Esophagus mucosa (tissue), 1 donor: ENCODE measurements around the gene ZNF48. TPM values are rescaled to one million over a fixed set of nuclear protein-coding genes. Genes with fewer than 3 reads are reported as not detected.
"Not testable (repeated sequence)": the region's sequence is repeated elsewhere in the genome, so short reads cannot be mapped to it uniquely, and the experiment has no call there.

Source experiments
- ATAC-seq: fragments of 200-7000 bp; cut with Tn5 transposase; one replicate; pipeline ENCODE4 v1.9.1; 2020
- total RNA-seq: library from RNA; stranded (reverse); gene quantifications from one replicate; pipeline ENCODE4 v1.2.4, GENCODE V29; 2023
- donor health status: DM: yes; HTN: yes; CAD: no.

ZNF48 gene
- total RNA-seq, 1 donor from 2014 or later, result 2.6 TPM

DNA sequence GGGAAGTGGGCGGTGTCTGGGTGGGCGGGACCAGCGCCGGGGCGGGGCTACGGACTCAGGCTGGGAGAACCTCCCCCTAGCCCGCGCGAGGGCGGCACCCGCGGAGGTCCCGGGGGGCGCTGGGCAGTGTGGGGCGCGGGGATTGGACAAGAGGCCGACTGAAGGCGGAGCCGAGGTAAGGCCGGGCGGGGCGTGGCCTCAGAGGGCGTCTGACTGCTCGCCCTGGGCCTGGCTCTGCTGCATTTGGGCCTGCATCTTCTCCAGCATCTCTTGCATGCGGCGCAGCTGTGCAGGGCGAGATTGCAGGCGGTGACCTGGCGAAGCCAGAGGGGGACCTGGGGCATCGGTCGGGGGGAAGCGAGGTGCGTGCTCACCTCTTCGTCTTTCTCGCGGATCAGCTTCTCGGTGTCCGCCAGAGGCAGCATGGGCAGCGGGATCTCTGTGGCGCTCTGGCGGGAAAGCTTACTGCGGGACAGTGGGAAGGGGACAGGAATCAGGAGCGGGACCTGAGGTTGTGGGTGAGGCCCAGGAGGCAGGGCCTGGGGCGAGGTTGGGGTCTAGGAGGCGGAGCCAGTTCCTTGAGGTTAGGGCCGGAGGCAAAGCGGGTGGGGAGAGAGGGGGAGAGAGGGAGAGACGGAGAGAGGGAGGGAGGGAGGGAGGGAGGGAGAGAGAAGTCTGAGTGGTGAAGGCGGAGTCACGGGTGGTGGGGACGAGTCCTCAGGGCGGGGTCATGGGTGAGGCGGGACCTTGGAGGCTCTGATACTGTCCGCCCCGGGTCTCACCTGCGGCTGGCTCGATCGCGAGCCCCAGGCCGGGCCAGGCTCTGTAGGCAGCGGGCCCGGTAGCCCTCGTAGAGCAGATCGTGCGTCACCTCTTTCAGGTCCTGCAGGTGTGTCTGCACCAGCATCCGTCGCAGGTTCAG lies 16.7 kb upstream of the ZNF48 start:
- peak; percentile 97 for ATAC-seq

GRCh38 chr16:30379158-30379783 lies 15.9 kb upstream of the ZNF48 start:
- ATAC-seq, result no peak

- no peak for ATAC-seq
Measured at GRCh38 chr16:30380072-30380802, 15.0 kb upstream of the ZNF48 start.

- no peak for ATAC-seq
Measured at GRCh38 chr16:30380803-30381208, 14.4 kb upstream of the ZNF48 start.

DNA sequence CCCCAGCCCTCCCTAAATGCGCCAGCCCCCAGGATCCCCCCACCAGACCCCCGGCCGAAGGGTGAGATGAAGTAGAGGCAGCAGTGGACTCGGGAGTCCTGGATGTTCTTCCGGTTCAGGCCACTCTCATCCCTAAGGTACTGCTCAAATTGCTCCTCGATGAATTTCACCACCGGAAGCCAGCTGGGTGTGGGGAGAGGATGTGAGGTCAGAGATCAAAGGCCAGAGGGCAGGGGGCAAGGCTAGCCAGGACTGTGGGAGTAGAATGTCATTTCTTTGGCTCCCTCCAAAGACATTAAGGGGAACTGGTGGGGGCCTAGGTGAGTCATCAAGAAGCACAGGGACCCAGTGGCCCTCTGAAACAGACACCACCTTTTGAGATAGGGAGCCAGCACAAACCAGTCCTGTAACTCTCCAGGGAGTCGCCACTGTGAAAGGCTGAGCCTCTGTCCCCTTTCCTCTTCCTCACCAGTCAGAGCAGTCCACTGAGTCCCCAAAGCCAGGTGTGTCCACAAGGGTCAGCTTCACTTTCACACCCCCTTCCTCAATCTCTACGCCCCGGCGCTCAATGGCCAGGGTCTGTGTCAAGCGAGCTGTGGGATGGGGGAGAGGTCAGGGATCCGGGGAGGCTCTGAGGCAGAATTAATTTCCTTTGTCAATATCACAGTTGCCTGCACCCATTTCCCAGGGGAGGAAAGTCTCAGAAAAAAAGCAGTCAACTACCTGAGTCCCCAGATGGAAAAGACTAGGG lies 13.8 kb upstream of the ZNF48 start:
- no peak for ATAC-seq

GRCh38 chr16:30382111-30382881 lies 12.9 kb upstream of the ZNF48 start, which contains the start of gene SEPTIN1:
Gene SEPTIN1, minus strand, starts transcription at chr16:30382561. Its CDS starts 19 bp downstream, at chr16:30382542.
- ATAC-seq, result no peak

DNA sequence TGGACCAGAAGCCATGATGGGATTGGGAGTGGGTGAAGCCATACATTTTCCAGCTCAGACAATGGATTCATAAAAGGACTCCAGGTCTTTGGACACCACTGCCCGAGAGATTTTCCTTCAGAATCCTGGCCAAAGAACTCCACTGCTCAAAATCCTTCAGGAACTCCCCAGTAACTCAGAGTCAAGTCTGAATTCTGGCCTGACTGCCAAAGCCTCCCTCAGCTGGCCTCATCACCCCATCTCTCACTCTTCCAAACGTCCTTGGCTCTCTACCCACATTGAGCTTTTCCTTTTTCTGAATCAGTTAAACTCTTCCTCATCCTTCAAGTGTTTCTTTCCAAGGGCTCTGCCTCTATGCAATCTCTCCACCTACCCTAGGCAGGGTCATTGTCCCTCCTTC lies 11.7 kb upstream of the ZNF48 start:
- no peak for ATAC-seq

GRCh38 chr16:30394592-30395154 lies 547 bp upstream of the ZNF48 start:
- ATAC-seq, result peak; percentile 7

DNA sequence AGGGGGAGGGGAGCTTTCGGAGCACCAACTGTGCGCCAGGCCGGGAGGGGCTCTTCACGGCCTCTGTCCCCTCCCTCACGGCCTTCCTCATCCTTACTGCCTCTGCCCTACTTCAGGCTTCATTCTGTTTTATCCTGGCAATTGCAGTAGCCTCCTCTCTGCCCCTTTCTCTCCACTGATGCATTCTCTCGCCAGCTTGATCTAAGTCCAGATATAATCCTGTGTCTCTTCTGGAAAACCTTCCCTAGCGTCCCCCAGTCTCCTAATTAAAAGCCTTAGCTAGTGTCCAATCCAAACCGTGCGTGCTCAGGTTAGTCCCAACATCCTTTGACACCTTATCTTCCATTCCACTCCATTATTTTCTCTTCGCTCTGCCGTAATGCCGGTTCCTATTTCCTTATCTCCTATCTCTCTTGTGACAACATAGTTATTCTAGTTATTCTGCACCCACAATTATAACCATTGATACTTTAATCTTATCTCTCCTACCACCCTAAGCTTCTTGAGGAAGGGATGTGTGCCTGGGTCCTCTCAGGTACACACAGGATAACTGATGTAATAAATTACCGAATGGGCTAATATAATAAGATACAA lies 869 bp downstream of the ZNF48 start:
- no peak for ATAC-seq

DNA sequence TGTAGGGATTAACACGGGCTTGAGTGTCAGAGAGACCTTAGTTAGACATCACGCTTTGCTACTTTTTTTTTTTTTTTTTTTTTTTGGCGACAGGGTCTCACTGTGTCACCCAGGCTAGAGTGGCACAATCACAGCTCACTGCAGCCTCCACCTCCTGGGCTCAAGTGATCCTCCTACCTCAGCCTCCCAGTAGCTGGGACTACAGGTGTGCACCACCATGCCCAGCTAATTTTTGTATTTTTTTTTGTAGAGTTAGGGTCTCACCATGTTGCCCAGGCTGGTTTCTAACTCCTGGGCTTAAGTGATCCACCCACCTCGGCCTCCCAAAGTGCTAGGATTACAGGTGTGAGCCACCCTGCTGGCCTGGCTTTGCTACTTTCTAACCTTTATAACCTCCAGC lies 1.4 kb downstream of the ZNF48 start:
- not testable (repeated sequence) for ATAC-seq

DNA sequence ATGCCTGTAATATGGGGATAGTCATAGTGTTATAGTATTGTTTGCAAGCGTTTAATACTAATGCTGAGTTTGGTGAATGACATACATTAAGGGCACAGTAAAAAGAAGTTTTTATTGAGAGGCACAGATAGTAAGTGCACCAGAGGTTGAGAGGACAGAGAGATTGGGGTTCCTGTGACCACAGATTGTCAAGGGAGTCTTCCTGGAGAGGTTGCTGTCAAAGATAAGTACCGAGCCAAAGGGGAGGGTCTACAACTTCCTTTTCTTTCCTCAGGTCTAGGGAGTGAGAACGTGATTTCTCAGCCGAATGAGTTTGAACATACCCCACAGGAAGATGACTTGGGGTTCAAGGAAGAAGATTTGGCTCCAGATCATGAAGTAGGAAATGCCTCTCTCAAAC lies 1.8 kb downstream of the ZNF48 start:
- ATAC-seq, result no peak

DNA sequence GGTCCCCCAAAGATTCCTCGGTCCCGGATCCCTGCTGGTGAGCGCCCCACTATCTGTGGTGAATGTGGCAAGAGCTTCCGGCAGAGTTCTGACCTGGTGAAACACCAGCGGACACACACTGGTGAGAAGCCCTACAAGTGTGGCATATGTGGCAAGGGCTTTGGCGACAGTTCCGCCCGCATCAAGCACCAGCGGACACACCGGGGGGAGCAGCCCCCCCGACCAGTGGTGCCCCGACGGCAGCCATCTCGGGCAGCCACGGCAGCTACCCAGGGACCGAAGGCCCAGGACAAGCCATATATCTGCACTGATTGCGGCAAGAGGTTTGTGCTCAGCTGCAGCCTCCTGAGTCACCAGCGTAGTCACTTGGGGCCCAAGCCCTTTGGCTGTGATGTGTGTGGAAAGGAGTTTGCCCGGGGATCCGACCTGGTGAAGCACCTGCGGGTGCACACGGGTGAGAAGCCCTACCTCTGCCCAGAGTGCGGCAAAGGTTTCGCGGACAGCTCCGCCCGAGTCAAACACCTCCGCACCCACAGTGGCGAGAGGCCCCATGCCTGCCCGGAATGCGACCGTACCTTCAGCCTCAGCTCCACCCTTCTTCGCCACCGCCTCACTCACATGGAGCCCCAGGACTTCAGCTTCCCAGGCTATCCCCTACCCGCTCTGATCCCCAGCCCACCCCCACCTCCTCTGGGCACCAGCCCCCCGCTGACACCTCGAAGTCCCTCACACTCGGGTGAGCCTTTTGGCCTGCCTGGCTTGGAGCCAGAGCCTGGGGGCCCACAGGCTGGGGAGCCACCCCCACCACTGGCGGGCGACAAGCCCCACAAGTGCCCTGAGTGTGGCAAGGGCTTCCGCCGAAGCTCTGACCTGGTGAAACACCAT lies 2.8 kb downstream of the ZNF48 start:
- no peak for ATAC-seq

- no peak for ATAC-seq
Measured at GRCh38 chr16:30398661-30399434, 3.6 kb downstream of the ZNF48 start.

- no peak for ATAC-seq
Measured at GRCh38 chr16:30399435-30400186, 4.4 kb downstream of the ZNF48 start.

DNA sequence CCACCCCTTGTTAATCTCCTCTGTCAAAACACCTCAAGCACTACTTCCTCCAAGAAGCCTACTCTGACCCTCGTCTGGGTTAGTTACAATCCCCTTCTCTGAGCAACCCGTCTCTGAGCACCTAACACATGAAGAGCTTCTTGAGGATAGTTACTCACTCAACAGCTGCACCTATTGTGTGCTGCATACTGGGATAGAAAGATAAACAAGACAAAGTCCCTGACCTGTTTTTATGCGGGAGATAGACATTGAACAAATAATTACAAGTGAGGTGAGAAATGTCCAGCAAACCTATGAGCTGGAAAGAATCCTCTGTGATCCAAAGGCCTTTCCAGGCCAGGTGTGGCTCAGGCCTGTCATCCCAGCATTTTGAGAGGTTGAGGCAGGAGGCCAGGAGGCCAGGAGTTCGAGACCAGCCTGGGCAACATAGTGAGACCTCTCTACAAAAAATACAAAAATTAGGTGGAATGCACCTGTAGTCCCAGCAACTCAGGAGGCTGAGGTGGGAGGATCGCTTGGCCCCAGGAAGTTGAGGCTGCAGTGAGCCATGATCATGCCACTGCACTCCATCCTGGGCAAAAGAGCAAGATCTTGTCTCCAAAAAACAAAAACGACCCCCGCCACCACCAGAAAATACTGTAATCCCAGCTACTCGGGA lies 6.7 kb downstream of the ZNF48 start:
- ATAC-seq, result no peak

GRCh38 chr16:30406795-30407101 lies 11.5 kb downstream of the ZNF48 start:
- ATAC-seq, result peak; percentile 8

DNA sequence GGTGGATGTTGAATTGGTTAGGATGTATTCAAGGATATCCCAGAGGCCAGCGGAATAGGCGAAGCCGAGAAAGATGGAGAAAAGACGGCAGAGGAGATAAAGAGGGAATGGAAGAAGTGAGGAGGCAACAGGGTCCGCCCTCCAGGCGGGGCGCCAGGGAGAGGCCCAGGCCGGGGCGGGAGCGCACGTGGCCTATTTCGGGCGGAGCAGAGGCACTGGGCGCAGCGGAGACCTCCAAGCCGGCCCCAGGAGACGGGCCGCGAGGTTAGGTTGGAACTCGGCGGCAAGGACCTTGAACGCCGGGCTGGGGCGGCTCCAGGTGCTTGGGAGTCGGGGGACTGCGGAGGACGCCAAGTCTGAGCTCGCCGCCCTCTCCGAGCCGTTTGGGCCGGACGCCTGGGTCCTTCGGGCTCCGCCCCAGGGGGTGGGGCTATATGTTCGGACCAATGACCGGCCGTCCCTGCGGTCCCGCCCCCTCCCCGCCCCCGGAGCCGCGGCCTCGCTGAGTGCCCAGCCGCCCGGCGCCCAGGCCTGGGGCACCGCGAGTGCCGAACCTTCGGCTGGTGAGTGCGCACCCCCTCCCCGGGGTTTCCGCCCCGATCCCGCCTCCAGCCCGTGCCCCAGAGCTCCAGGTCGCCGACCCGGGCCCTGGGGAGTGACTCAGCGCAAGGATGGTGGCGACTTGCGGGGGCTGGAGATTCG lies 12.0 kb downstream of the ZNF48 start, which contains the start of gene ZNF771:
TSS of gene ZNF771 (plus strand) at position 505 of the 702 bp plus-strand sequence. CDS start 448 bp downstream, outside the sequence.
- peak; percentile 94 for ATAC-seq
